IMR-90 (cell line): ENCODE results near the gene DAB2. TPM values are rescaled to one million over a fixed set of nuclear protein-coding genes. Genes with fewer than 3 reads are reported as not detected.

Source experiments
- ATAC-seq: fragments of 200-7000 bp; cut with Tn5 transposase; 2 replicates; pipeline ENCODE4 v1.9.1; 2020; ENCODE audit warnings: low read depth, mild to moderate bottlenecking, moderate library complexity
- BruUV-seq: library from RNA; stranded (reverse); fragments of 400-500 nt; replicated peaks from 2 replicates; lab custom pipeline; 2021; lab: Mats Ljungman, UMichigan
- CTCF ChIA-PET: fragments of 300-600 bp; formaldehyde crosslinking; extraction: SDS; loops from one replicate; lab custom pipeline; 2021; ENCODE audit warnings: antibody characterized with exemption; lab: Yijun Ruan, JAX
- POLR2A ChIA-PET: fragments of 300-600 bp; sonication (Branson Sonifier 250); formaldehyde crosslinking; loops from one replicate; lab custom pipeline; 2022; ENCODE audit warnings: antibody characterized with exemption; ENCODE audit not compliant: unreplicated experiment; lab: Charles Lee
- DNase-seq: peaks from one replicate; pipeline ENCODE4 v3.0.0; 2013
- H2AFZ ChIP-seq: replicated peaks from 2 replicates; pipeline ENCODE3; 2013; ENCODE audit warnings: low read length, mild to moderate bottlenecking; ENCODE audit not compliant: poor library complexity
- H2AK5ac ChIP-seq: 2 replicates; pipeline ENCODE4 v1.6.1; 2013; ENCODE audit warnings: low read depth, low read length, inconsistent platforms
- H2AK9ac ChIP-seq: replicated peaks from 2 replicates; pipeline ENCODE3; 2013; ENCODE audit warnings: mild to moderate bottlenecking, low read depth, low read length, moderate library complexity; ENCODE audit not compliant: poor library complexity
- H2BK120ac ChIP-seq: 2 replicates; pipeline ENCODE4 v1.6.1; 2013; ENCODE audit warnings: low read depth, low read length, inconsistent platforms
- H2BK15ac ChIP-seq: 3 replicates; pipeline ENCODE4 v1.6.1; 2013; ENCODE audit warnings: low read depth, low read length, inconsistent platforms
- H2BK20ac ChIP-seq: 2 replicates; pipeline ENCODE4 v1.6.1; 2013; ENCODE audit warnings: low read depth, mild to moderate bottlenecking, inconsistent platforms, low read length, moderate library complexity
- H2BK5ac ChIP-seq: 2 replicates; pipeline ENCODE4 v1.6.1; 2013; ENCODE audit warnings: mild to moderate bottlenecking, low read depth, low read length, inconsistent platforms; ENCODE audit not compliant: poor library complexity, severe bottlenecking
- H3K14ac ChIP-seq: replicated peaks from 2 replicates; pipeline ENCODE4 v1.6.1; 2013; ENCODE audit warnings: low read depth, low read length, inconsistent platforms
- H3K18ac ChIP-seq: 2 replicates; pipeline ENCODE4 v1.6.1; 2013; ENCODE audit warnings: low read depth, low read length, control low read depth
- H3K23ac ChIP-seq: 2 replicates; pipeline ENCODE4 v1.6.1; 2013; ENCODE audit warnings: low read depth, low read length, inconsistent platforms
- H3K27ac ChIP-seq: 2 replicates; pipeline ENCODE4 v1.5.1; 2013; ENCODE audit warnings: mild to moderate bottlenecking, control low read depth, low read length; ENCODE audit not compliant: insufficient read depth
- H3K27me3 ChIP-seq: 2 replicates; pipeline ENCODE4 v1.6.1; 2013; ENCODE audit warnings: low read length; ENCODE audit not compliant: control insufficient read depth, insufficient read depth
- H3K36me3 ChIP-seq: 2 replicates; pipeline ENCODE4 v1.6.1; 2013; ENCODE audit warnings: low read length, mixed read lengths; ENCODE audit not compliant: control insufficient read depth, insufficient read depth
- H3K4ac ChIP-seq: 2 replicates; pipeline ENCODE4 v1.6.1; 2013; ENCODE audit warnings: low read depth, low read length, inconsistent platforms
- H3K4me1 ChIP-seq: 2 replicates; pipeline ENCODE4 v1.6.1; 2013; ENCODE audit warnings: low read length, mixed read lengths; ENCODE audit not compliant: control insufficient read depth, insufficient read depth
- H3K4me2 ChIP-seq: 2 replicates; pipeline ENCODE4 v1.6.1; 2013; ENCODE audit warnings: low read depth, mild to moderate bottlenecking, control low read depth, low read length, moderate library complexity
- H3K4me3 ChIP-seq: 2 replicates; pipeline ENCODE4 v1.5.1; 2013; ENCODE audit warnings: low read depth, mild to moderate bottlenecking, control low read depth, low read length, moderate library complexity; ENCODE audit not compliant: insufficient read depth
- H3K56ac ChIP-seq: 2 replicates; pipeline ENCODE4 v1.6.1; 2013; ENCODE audit warnings: low read length, inconsistent platforms; ENCODE audit not compliant: insufficient read depth; ENCODE audit errors: extremely low read depth
- H3K79me1 ChIP-seq, 2 experiments: 2 replicates each; pipeline ENCODE4 v1.6.1; 2013; ENCODE audit warnings: low read length in 2 of 2, inconsistent platforms in 1 of 2, low read depth in 1 of 2
- H3K9ac ChIP-seq: 2 replicates; pipeline ENCODE4 v1.6.1; 2013; ENCODE audit warnings: low read depth, low read length, control low read depth
- H3K9me1 ChIP-seq: 2 replicates; pipeline ENCODE4 v1.6.1; 2013; ENCODE audit warnings: low read length, inconsistent platforms; ENCODE audit not compliant: insufficient read depth
- H3K9me3 ChIP-seq: 2 replicates; pipeline ENCODE4 v1.6.1; 2013; ENCODE audit warnings: low read length; ENCODE audit not compliant: control insufficient read depth, insufficient read depth
- H4K20me1 ChIP-seq: 2 replicates; pipeline ENCODE4 v1.6.1; 2013; ENCODE audit warnings: low read length, inconsistent platforms; ENCODE audit not compliant: insufficient read depth
- H4K5ac ChIP-seq: 2 replicates; pipeline ENCODE4 v1.6.1; 2013; ENCODE audit warnings: mild to moderate bottlenecking, low read depth, low read length, control low read depth
- H4K8ac ChIP-seq, 2 experiments: 2 replicates each; pipeline ENCODE4 v1.6.1; 2013; ENCODE audit warnings: low read depth in 2 of 2, low read length in 2 of 2, control low read depth in 1 of 2, inconsistent platforms in 1 of 2
- H4K91ac ChIP-seq: 2 replicates; pipeline ENCODE4 v1.6.1; 2013; ENCODE audit warnings: low read depth, low read length, inconsistent platforms; ENCODE audit not compliant: insufficient read depth
- CEBPB ChIP-seq: IDR thresholded peaks from 2 replicates; pipeline ENCODE4 v1.6.1; 2012; ENCODE audit warnings: low read depth, low read length, improper control_type of control experiment
- ELK1 ChIP-seq: fragments of 150-350 bp; IDR thresholded peaks from 2 replicates; pipeline ENCODE4 v1.6.1; 2016; ENCODE audit warnings: low read depth, mild to moderate bottlenecking, low read length, moderate library complexity, borderline replicate concordance
- WGBS, 2 experiments: methylation state at CpG; one replicate each; pipeline versions ENCODE4 v1.1.5 to v1.1.7; 2013; ENCODE audit warnings: missing lambda C conversion rate in 2 of 2; ENCODE audit not compliant: insufficient read length in 1 of 2; ENCODE audit errors: extremely low coverage in 2 of 2; 5-methylcytosine and 5-hydroxymethylcytosine counted together
- dilution Hi-C: fragments of 300-500 bp; cut with HindIII; formaldehyde crosslinking; loops from one replicate; pipeline ENCODE4 v1.14.3; 2018; ENCODE audit warnings: low sequenced_read_pairs; ENCODE audit not compliant: unreplicated experiment
- in situ Hi-C: fragments of 300-500 bp; cut with MboI; formaldehyde crosslinking; loops from 3 replicates; pipeline ENCODE4 v1.14.3; 2019; ENCODE audit warnings: low sequenced_read_pairs, inconsistent platforms, mixed read lengths
- intact Hi-C: fragments of 100-400 bp; cut with micrococcal nuclease; formaldehyde crosslinking; loops from 2 replicates; pipeline ENCODE4 v1.10.0; 2022
- polyA plus RNA-seq, 3 experiments: library from polyadenylated mRNA; depleted of rRNA; stranded (reverse); fragments of >200 nt; gene quantifications; 2 replicates each; pipeline ENCODE4 v1.2.3, GENCODE V29; 2012; ENCODE audit warnings: low replicate concordance in 1 of 3
- total RNA-seq: library from RNA; depleted of rRNA; stranded (reverse); fragments of >200 nt; gene quantifications from 2 replicates; pipeline ENCODE4 v1.2.3, GENCODE V29; 2012

The DAB2 gene
- total and polyA plus RNA-seq, 2 of the 4 experiments (the other 2 are of a cell fraction) = 50.0 to 101 TPM

DNA sequence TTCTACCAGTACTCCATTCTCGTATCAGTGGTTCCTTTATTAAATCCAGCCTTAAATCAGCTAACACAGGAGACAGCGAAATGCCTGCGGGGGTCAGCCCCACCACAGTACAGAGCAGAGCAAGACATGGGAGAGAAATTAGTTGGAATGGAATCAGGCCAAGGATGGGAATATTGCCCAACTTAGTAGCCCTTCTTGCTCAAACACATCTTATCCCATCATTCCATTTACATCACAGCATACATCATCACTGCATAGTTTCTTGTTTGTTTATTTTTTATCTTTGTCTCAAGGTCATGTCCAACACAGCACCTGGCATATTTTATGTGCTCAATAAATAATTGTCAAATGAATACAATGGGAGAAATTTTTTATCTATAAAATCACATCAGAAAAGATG is 34.3 kb upstream of the DAB2 start:
- TF ChIP-seq ELK1 = no peak
- peak; percentile 94 for TF ChIP-seq CEBPB
- in situ Hi-C loops (no loop called here), dilution Hi-C loops (no loop called here), intact Hi-C loops (no loop called here)
- Histone ChIP-seq H3K79me1 (no peaks in the 10 kb centered on the region), H3K56ac (no peak overlapping the region), H2BK15ac (0 out of 3 replicates have a peak overlapping the region, but pooled peaks have one; percentile 49), H3K18ac (peak overlapping the region; percentile 76; the same call in 1 of the 2 replicates), H3K9ac (no peak overlapping the region), H4K8ac (peak overlapping the region; percentile 38 to 60; a peak in 2 of 4 replicates), H2AK9ac (peak overlapping the region; percentile 23), H3K14ac (peak overlapping the region; percentile 76), H4K20me1 (no peaks in the 10 kb centered on the region), H2BK120ac (peak overlapping the region; percentile 82), H3K4ac (peak overlapping the region; percentile 73; the same call in 1 of the 2 replicates), H3K4me1 (peaks cover 7% of the 10 kb centered on the region), H3K9me1 (0 out of 2 replicates have a peak, but pooled peaks cover 2% of the 10 kb centered on the region), H2AFZ (peak overlapping the region; percentile 40), H3K23ac (peak overlapping the region; percentile 51; the same call in 1 of the 2 replicates), H2AK5ac (peak overlapping the region; percentile 82), H3K4me2 (no peak overlapping the region), H3K36me3 (no peaks in the 10 kb centered on the region), H3K27me3 (no peaks in the 10 kb centered on the region), H4K91ac (peak overlapping the region; percentile 73; the same call in 1 of the 2 replicates), H4K5ac (peak overlapping the region; percentile 66), H2BK5ac (peak overlapping the region; percentile 62), H3K9me3 (no peaks in the 10 kb centered on the region), H3K4me3 (no peak overlapping the region), H2BK20ac (peak overlapping the region; percentile 74; the same call in 1 of the 2 replicates), H3K27ac (peak overlapping the region; percentile 33; the same call in 1 of the 2 replicates)
- BruUV-seq = no TSS peak
- POLR2A ChIA-PET = no interaction called here
- DNase-seq (peak; percentile 83), ATAC-seq (peak; percentile 60)
- CTCF ChIA-PET = interaction anchor here (1.5 kb wide), 1 partner anchor 60 kb away, joined by 4 read pairs; no protein-coding TSS in a partner anchor
- no CpG with 5 or more reads among the region's 3 CpGs for WGBS, 2 experiments
